ENCODE results near the gene TTF2. TPM values are rescaled to one million over a fixed set of nuclear protein-coding genes. Genes with fewer than 3 reads are reported as not detected.

The TTF2 gene
- total RNA-seq, 4 donors from 2014 or later = 9.7 to 15.2 (median 12.2) TPM

GRCh38 chr1:117136749-117137148, 76.6 kb downstream of the TTF2 start:
- H3K9me3 ChIP-seq = no peaks in the 10 kb centered on the region
- DNase-seq (no peak), ATAC-seq (no peak)
- H3K36me3 ChIP-seq = no peaks in the 10 kb centered on the region
- no peaks in the 10 kb centered on the region for H3K27me3 ChIP-seq
- in situ Hi-C loops (cut with MboI; ENCODE audit: low sequenced_read_pairs in 4 of 4) (no loop called here), intact Hi-C loops (cut with DNase I; ENCODE audit: low total_unique reads) (loop anchor here (10.0 kb wide), 1 partner anchor 402 kb away; no protein-coding TSS in a partner anchor)
- no peaks in the 10 kb centered on the region for H3K4me1 ChIP-seq
- TF ChIP-seq CTCF (IDR thresholded peaks at IDR 0.05 in 4 of 5, conservative IDR thresholded peaks at IDR 0.05 in 1 of 5) = no peak
- TF ChIP-seq POLR2A (IDR thresholded peaks at IDR 0.05) = no peak
- no peak overlapping the region for H3K27ac ChIP-seq
- H3K4me3 ChIP-seq = no peak overlapping the region

GRCh38 chr1:117137281-117137855, 77.2 kb downstream of the TTF2 start:
- in situ Hi-C loops (cut with MboI; ENCODE audit: low sequenced_read_pairs in 4 of 4) = no loop called here
- Histone ChIP-seq H3K27me3 (no peaks in the 10 kb centered on the region), H3K4me3 (no peak overlapping the region), H3K4me1 (no peaks in the 10 kb centered on the region), H3K9me3 (no peaks in the 10 kb centered on the region), H3K27ac (no peak overlapping the region), H3K36me3 (no peaks in the 10 kb centered on the region)
- TF ChIP-seq CTCF (IDR thresholded peaks at IDR 0.05 in 4 of 5, conservative IDR thresholded peaks at IDR 0.05 in 1 of 5) = no peak
- TF ChIP-seq POLR2A (IDR thresholded peaks at IDR 0.05) = no peak
- DNase-seq (no peak), ATAC-seq (no peak)
- intact Hi-C loops (cut with DNase I; ENCODE audit: low total_unique reads) = loop anchor here (10.0 kb wide), 1 partner anchor 403 kb away; no protein-coding TSS in a partner anchor

- Histone ChIP-seq H3K4me1 (no peaks in the 10 kb centered on the region), H3K27me3 (no peaks in the 10 kb centered on the region), H3K27ac (no peak overlapping the region), H3K36me3 (no peaks in the 10 kb centered on the region), H3K4me3 (no peak overlapping the region), H3K9me3 (no peaks in the 10 kb centered on the region)
- in situ Hi-C loops (cut with MboI; ENCODE audit: low sequenced_read_pairs in 4 of 4) (no loop called here), intact Hi-C loops (cut with DNase I; ENCODE audit: low total_unique reads) (loop anchor here (10.0 kb wide), 1 partner anchor 403 kb away; no protein-coding TSS in a partner anchor)
- TF ChIP-seq CTCF (IDR thresholded peaks at IDR 0.05 in 4 of 5, conservative IDR thresholded peaks at IDR 0.05 in 1 of 5) (no peak), POLR2A (IDR thresholded peaks at IDR 0.05) (no peak)
- no peak for ATAC-seq
- no peak for DNase-seq
Observed at GRCh38 chr1:117138106-117138505, 78.0 kb downstream of the TTF2 start.

- H3K27me3 ChIP-seq = no peaks in the 10 kb centered on the region
- H3K4me3 ChIP-seq = no peak overlapping the region
- intact Hi-C loops (cut with DNase I; ENCODE audit: low total_unique reads) (loop anchor here (10.0 kb wide), 1 partner anchor 404 kb away; no protein-coding TSS in a partner anchor), in situ Hi-C loops (cut with MboI; ENCODE audit: low sequenced_read_pairs in 4 of 4) (no loop called here)
- DNase-seq = no peak
- no peaks in the 10 kb centered on the region for H3K36me3 ChIP-seq
- no peak overlapping the region for H3K27ac ChIP-seq
- ATAC-seq = no peak
- TF ChIP-seq CTCF (IDR thresholded peaks at IDR 0.05 in 4 of 5, conservative IDR thresholded peaks at IDR 0.05 in 1 of 5) = no peak
- no peak for TF ChIP-seq POLR2A (IDR thresholded peaks at IDR 0.05)
- H3K4me1 ChIP-seq = no peaks in the 10 kb centered on the region
- H3K9me3 ChIP-seq = no peaks in the 10 kb centered on the region
Observed at GRCh38 chr1:117138561-117138960, 78.4 kb downstream of the TTF2 start.

- Histone ChIP-seq H3K27me3 (no peaks in the 10 kb centered on the region), H3K4me3 (no peak overlapping the region), H3K4me1 (peaks cover 0 to 9% of the 10 kb centered on the region in 2 donors), H3K9me3 (no peaks in the 10 kb centered on the region), H3K27ac (no peak overlapping the region), H3K36me3 (no peaks in the 10 kb centered on the region)
- in situ Hi-C loops (cut with MboI; ENCODE audit: low sequenced_read_pairs in 4 of 4) = no loop called here
- intact Hi-C loops (cut with DNase I; ENCODE audit: low total_unique reads) = no loop called here
- ATAC-seq (no peak), DNase-seq (no peak)
- TF ChIP-seq CTCF (IDR thresholded peaks at IDR 0.05 in 4 of 5, conservative IDR thresholded peaks at IDR 0.05 in 1 of 5) (no peak), POLR2A (IDR thresholded peaks at IDR 0.05) (no peak)
Observed at GRCh38 chr1:117142200-117142599, 82.1 kb downstream of the TTF2 start.
